ENCODE data around the gene METTL2B.

DNA sequence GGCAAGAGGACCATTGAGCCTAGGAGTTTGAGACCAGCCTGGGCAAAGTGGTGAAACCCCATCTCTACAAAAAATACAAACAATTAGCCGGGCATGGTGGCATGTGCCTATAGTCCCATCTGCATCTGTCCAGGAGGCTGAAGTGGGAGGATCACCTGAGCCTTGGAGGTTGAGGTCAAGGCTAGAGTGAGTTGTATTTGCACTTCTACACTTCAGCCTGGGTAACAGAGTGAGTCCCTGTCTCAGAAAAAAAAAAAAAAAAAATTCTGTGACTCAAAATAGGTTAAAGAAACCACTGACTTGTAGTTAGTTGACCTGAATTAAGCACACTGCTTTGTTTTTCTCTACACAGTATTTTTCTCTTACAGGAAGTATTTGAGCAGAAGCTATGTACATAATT lies 74.4 kb downstream of the METTL2B start:
- TF ChIP-seq, protein P1, sequence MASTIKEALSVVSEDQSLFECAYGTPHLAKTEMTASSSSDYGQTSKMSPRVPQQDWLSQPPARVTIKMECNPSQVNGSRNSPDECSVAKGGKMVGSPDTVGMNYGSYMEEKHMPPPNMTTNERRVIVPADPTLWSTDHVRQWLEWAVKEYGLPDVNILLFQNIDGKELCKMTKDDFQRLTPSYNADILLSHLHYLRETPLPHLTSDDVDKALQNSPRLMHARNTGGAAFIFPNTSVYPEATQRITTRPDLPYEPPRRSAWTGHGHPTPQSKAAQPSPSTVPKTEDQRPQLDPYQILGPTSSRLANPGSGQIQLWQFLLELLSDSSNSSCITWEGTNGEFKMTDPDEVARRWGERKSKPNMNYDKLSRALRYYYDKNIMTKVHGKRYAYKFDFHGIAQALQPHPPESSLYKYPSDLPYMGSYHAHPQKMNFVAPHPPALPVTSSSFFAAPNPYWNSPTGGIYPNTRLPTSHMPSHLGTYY (CRISPR knock-in tag; IDR thresholded peaks at IDR 0.05), result no peak
- TF ChIP-seq, protein P2, sequence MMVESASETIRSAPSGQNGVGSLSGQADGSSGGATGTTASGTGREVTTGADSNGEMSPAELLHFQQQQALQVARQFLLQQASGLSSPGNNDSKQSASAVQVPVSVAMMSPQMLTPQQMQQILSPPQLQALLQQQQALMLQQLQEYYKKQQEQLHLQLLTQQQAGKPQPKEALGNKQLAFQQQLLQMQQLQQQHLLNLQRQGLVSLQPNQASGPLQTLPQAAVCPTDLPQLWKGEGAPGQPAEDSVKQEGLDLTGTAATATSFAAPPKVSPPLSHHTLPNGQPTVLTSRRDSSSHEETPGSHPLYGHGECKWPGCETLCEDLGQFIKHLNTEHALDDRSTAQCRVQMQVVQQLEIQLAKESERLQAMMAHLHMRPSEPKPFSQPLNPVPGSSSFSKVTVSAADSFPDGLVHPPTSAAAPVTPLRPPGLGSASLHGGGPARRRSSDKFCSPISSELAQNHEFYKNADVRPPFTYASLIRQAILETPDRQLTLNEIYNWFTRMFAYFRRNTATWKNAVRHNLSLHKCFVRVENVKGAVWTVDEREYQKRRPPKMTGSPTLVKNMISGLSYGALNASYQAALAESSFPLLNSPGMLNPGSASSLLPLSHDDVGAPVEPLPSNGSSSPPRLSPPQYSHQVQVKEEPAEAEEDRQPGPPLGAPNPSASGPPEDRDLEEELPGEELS (CRISPR knock-in tag; IDR thresholded peaks at IDR 0.05), result no peak
- no peak for TF ChIP-seq ESRRA (CRISPR knock-in tag; IDR thresholded peaks at IDR 0.05; ENCODE audit: borderline replicate concordance)
- no peak for TF ChIP-seq ZNF219 (CRISPR knock-in tag; IDR thresholded peaks at IDR 0.05; ENCODE audit: borderline replicate concordance)
- TF ChIP-seq, protein P3, sequence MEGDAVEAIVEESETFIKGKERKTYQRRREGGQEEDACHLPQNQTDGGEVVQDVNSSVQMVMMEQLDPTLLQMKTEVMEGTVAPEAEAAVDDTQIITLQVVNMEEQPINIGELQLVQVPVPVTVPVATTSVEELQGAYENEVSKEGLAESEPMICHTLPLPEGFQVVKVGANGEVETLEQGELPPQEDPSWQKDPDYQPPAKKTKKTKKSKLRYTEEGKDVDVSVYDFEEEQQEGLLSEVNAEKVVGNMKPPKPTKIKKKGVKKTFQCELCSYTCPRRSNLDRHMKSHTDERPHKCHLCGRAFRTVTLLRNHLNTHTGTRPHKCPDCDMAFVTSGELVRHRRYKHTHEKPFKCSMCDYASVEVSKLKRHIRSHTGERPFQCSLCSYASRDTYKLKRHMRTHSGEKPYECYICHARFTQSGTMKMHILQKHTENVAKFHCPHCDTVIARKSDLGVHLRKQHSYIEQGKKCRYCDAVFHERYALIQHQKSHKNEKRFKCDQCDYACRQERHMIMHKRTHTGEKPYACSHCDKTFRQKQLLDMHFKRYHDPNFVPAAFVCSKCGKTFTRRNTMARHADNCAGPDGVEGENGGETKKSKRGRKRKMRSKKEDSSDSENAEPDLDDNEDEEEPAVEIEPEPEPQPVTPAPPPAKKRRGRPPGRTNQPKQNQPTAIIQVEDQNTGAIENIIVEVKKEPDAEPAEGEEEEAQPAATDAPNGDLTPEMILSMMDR (IDR thresholded peaks at IDR 0.05), result no peak
- no peak for TF ChIP-seq ZNF416 (CRISPR knock-in tag; IDR thresholded peaks at IDR 0.05)
